ENCODE results near the gene SYCP2L. TPM values are rescaled to one million over a fixed set of nuclear protein-coding genes. Genes with fewer than 3 reads are reported as not detected.
"Not testable (repeated sequence)": the region's sequence is repeated elsewhere in the genome, so short reads cannot be mapped to it uniquely, and the experiment has no call there.

The SYCP2L gene
- polyA plus RNA-seq, 1 of the 3 experiments (the other 2 are of a cell fraction), result 0.82 TPM

GRCh38 chr6:10852361-10852960, 34.4 kb upstream of the SYCP2L start:
- no peaks in the 10 kb centered on the region for H3K79me2 ChIP-seq (ENCODE audit: insufficient read depth)
- no peak for DNase-seq
- ChIA-PET POLR2A (no interaction called here), CTCF (interaction anchor here (0.6 to 1.5 kb wide), 4 partner anchors 23 to 232 kb away, joined by 3 to 5 read pairs (median 3); no protein-coding TSS in a partner anchor)
- H3K36me3 ChIP-seq (replicated peaks in 1 of 2; ENCODE audit: control insufficient read depth in 1 of 2, insufficient read depth in 2 of 2, low read length in 1 of 2), result no peaks in the 10 kb centered on the region
- TF ChIP-seq MEF2A (IDR thresholded peaks at IDR 0.05; ENCODE audit: borderline replicate concordance, low read depth) (no peak), RXRA (IDR thresholded peaks at IDR 0.05; ENCODE audit: borderline replicate concordance, low read depth) (no peak), IRF3 (IDR thresholded peaks at IDR 0.05; ENCODE audit: low read depth, low read length) (no peak), TEAD4 (IDR thresholded peaks at IDR 0.05; ENCODE audit: borderline replicate concordance, insufficient read depth) (no peak), ELF1 (IDR thresholded peaks at IDR 0.05) (no peak), GABPA (IDR thresholded peaks at IDR 0.05; ENCODE audit: low read depth) (no peak), GATA2 (CRISPR knock-in tag; IDR thresholded peaks at IDR 0.05) (no peak), CHD2 (IDR thresholded peaks at IDR 0.05; ENCODE audit: low read length, partially characterized antibody) (no peak), TAF1 (IDR thresholded peaks at IDR 0.05; ENCODE audit: borderline replicate concordance, low read depth, low read length) (no peak), NFIC (IDR thresholded peaks at IDR 0.05; ENCODE audit: borderline replicate concordance) (no peak), YY1 (IDR thresholded peaks at IDR 0.05; ENCODE audit: low read depth) (no peak), SMC3 (IDR thresholded peaks at IDR 0.05; ENCODE audit: low read depth, low read length) (no peak)
- no peak overlapping the region for H3K4me3 ChIP-seq (ENCODE audit: low read depth in 2 of 2, low read length in 1 of 2)
- H3K9me2 ChIP-seq, result no peaks in the 10 kb centered on the region
- no peaks in the 10 kb centered on the region for H3K9me3 ChIP-seq
- H4K20me1 ChIP-seq (ENCODE audit: insufficient read depth), result no peaks in the 10 kb centered on the region
- no peak overlapping the region for H3K4me2 ChIP-seq
- H3K27me3 ChIP-seq (ENCODE audit: insufficient read depth), result no peaks in the 10 kb centered on the region
- no peak overlapping the region for H3K27ac ChIP-seq (ENCODE audit: low read depth in 2 of 2, low read length in 1 of 2)
- no peak overlapping the region for H3K9ac ChIP-seq
- H2AFZ ChIP-seq (ENCODE audit: low read depth), result no peak overlapping the region
- no peaks in the 10 kb centered on the region for H3K4me1 ChIP-seq (ENCODE audit: control insufficient read depth in 1 of 2, insufficient read depth in 2 of 2, low read depth in 1 of 2, low read length in 1 of 2)
- H3F3A ChIP-seq (replicated peaks; ENCODE audit: insufficient read depth), result no peaks in the 10 kb centered on the region
- WGBS (ENCODE audit: low lambda C conversion rate), result 59% methylated on average over 11 of the region's 11 CpGs

GRCh38 chr6:10853849-10854300, 33.0 kb upstream of the SYCP2L start:
- H3K9me3 ChIP-seq; H3K27me3 ChIP-seq (ENCODE audit: insufficient read depth); H3K4me3 ChIP-seq (ENCODE audit: low read depth in 2 of 2, low read length in 1 of 2); H3K4me1 ChIP-seq (ENCODE audit: control insufficient read depth in 1 of 2, insufficient read depth in 2 of 2, low read depth in 1 of 2, low read length in 1 of 2); H3K9ac ChIP-seq; DNase-seq; H2AFZ ChIP-seq (ENCODE audit: low read depth); H3K4me2 ChIP-seq; H3K79me2 ChIP-seq (ENCODE audit: insufficient read depth); H3F3A ChIP-seq (replicated peaks; ENCODE audit: insufficient read depth); POLR2A ChIA-PET; H4K20me1 ChIP-seq (ENCODE audit: insufficient read depth); H3K9me2 ChIP-seq; H3K27ac ChIP-seq (ENCODE audit: low read depth in 2 of 2, low read length in 1 of 2); H3K36me3 ChIP-seq (replicated peaks in 1 of 2; ENCODE audit: control insufficient read depth in 1 of 2, insufficient read depth in 2 of 2, low read length in 1 of 2): not testable (repeated sequence)
- 12% methylated on average over 6 of the region's 6 CpGs for WGBS (ENCODE audit: low lambda C conversion rate)
- CTCF ChIA-PET, result interaction anchor here (1.5 kb wide), 1 partner anchor 215 kb away, joined by 3 read pairs; no protein-coding TSS in a partner anchor

All from SK-N-SH (cell line).